ENCODE measurements around the gene GRIN2D.
"Not testable (repeated sequence)": the region's sequence is repeated elsewhere in the genome, so short reads cannot be mapped to it uniquely, and the experiment has no call there.

GRIN2D gene

DNA sequence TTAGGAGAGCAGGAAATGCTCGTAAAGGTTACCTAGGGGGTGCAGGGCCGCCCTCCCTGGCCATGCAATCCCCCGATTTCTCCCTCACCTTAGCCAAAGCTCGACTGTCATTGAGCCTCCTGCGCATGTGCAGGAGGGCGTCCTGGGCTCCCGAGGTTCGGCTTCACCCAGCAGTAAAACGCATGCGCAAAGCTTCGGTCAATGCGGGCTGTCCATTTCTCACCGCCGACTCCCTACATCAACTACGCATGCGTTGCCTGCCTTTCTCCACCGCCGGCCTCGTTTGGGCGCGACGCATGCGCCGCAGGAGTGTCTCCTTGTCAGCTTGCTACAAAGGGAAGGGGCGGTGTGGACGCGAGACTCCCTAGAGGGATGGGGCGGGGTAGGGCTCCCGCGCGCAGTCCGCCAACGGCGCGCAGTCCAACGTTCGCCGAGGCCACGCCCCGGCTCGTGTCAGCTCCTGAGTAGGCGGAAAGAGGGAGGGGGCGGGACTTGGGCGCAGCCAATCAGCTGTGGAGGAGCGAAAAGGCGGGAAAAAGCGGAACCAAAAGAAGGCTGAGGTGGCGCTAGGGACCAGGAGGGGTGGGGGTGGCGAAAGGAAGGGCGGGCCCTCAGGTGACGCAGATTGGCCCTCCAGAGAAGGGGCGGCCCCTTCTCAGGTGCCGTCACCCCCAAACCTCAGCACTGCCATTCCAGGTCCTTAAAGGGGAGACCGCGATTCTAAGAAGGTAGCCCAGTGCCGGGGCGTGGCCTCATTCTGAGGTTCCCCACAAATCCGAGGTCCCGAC lies 29.5 kb upstream of the GRIN2D start, which contains the start of the genes SYNGR4 and TMEM143:
Gene SYNGR4 (plus strand): TSS at position 558 of the 788 bp plus-strand sequence. CDS start 1,476 bp downstream, outside the sequence.
Gene TMEM143 (minus strand): TSS at position 131 of the 788 bp plus-strand sequence. CDS start 20 bp downstream, at position 111.
- TF ChIP-seq GATA1 (IDR thresholded peaks at IDR 0.05; ENCODE audit: low read depth, low read length) (no peak), POLR2A (IDR thresholded peaks at IDR 0.05; ENCODE audit: low read length) (peak; percentile 70)
- peak; percentile 100 for DNase-seq

DNA sequence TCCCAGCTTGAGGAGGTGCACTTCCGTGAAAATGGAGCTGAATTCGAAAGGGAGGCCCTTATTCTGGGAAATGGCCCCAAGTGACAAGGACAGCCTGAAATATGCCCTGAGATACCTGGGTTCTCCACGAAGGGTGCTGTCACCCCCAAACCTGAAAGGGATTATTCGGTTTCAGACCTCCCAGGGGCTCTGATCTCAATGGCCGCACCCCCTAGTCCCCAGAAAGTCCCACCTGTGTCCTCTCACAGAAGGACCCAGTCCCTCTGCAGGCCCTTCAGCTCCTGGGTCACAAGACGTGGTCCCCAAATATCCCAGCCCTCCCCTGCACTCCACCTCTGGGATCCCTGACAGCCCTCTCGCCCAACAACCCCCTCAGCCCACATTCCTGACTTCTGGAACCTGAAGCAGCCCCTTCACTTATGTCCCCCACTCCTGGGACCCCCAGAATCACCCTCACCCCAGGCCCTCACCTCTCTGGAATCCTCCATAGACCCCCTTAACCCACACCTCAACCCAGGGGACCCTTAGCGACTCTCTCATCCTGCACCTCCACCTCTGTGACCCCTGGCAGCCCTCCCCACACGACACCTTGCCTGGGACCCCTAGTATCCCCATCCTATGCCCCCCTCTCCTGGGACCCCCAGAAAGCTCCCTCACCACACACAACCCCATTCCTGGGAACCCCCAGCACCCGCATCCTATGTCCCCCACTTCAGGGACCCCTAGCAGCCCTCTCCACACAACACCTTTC lies 28.7 kb upstream of the GRIN2D start:
- TF ChIP-seq POLR2A (IDR thresholded peaks at IDR 0.05; ENCODE audit: low read length), result no peak
- TF ChIP-seq GATA1 (IDR thresholded peaks at IDR 0.05; ENCODE audit: low read depth, low read length), result no peak
- DNase-seq, result no peak

DNA sequence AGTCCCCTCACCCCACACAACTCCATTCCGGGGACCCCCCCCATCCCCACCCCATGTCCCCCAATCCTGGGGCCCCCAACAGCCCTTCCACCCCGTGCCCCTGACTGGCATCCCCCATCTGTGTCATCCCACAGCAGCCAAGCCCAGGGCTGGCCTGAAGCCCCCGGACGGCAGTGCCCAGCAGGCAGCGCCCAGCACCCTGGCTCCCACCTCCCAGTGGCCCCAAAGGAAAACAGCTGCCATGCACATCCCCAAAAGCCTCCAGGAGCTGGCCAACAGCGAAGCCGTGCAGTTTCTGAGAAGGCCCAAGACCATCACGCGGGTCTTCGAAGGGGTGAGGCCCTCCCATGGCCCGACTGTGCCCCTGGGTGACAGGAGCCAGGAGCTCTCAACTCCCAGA lies 27.9 kb upstream of the GRIN2D start:
- DNase-seq, result no peak
- no peak for TF ChIP-seq POLR2A (IDR thresholded peaks at IDR 0.05; ENCODE audit: low read length)
- TF ChIP-seq GATA1 (IDR thresholded peaks at IDR 0.05; ENCODE audit: low read depth, low read length), result no peak

GRCh38 chr19:48367855-48368254 lies 25.6 kb upstream of the GRIN2D start:
- no peak for TF ChIP-seq POLR2A (IDR thresholded peaks at IDR 0.05; ENCODE audit: low read length)
- TF ChIP-seq GATA1 (IDR thresholded peaks at IDR 0.05; ENCODE audit: low read depth, low read length), result no peak
- DNase-seq, result no peak

GRCh38 chr19:48368936-48369335 lies 24.5 kb upstream of the GRIN2D start:
- DNase-seq, result no peak
- no peak for TF ChIP-seq POLR2A (IDR thresholded peaks at IDR 0.05; ENCODE audit: low read length)
- no peak for TF ChIP-seq GATA1 (IDR thresholded peaks at IDR 0.05; ENCODE audit: low read depth, low read length)

DNA sequence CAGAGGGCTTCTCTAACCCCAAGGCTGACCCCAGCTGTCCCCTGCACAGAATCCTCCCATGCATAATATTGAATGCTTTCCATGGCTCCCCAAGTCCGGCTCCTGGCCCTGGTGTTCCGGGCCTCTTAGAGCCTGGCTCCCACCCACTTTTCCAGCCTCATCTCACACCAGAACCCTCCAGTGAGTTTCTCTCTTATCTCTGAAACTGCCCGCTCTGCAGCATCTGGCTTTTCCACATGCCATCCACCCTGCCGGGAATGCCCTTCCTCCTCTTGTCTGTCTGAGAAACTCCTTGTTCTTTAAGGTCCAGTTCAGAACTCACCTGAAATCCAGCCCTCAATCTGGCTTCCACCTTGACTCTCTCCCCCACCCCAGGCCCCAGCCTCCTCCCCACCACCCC lies 22.5 kb upstream of the GRIN2D start:
- no peak for TF ChIP-seq POLR2A (IDR thresholded peaks at IDR 0.05; ENCODE audit: low read length)
- TF ChIP-seq GATA1 (IDR thresholded peaks at IDR 0.05; ENCODE audit: low read depth, low read length), result no peak
- DNase-seq, result no peak

DNA sequence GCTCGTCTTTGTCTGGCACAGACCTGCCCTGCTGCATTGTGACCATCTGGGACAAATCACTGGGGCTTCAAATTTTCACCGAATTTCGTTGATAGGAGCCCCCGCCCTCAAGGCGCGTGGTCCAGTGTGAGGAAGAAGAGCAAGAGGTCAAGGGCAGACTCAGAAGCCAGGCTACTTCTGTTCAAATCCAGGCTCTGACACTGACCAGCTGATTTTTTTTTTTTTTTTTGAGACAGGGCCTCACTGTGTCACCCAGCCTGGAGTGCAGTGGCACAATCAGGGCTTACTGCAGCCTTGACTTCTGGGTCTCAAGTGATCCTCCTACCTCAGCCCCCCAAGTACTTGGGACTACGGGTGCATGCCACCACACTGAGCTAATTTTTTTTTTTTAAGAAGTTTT lies 22.1 kb upstream of the GRIN2D start:
- no peak for DNase-seq
- TF ChIP-seq POLR2A (IDR thresholded peaks at IDR 0.05; ENCODE audit: low read length), result no peak
- TF ChIP-seq GATA1 (IDR thresholded peaks at IDR 0.05; ENCODE audit: low read depth, low read length), result no peak

DNA sequence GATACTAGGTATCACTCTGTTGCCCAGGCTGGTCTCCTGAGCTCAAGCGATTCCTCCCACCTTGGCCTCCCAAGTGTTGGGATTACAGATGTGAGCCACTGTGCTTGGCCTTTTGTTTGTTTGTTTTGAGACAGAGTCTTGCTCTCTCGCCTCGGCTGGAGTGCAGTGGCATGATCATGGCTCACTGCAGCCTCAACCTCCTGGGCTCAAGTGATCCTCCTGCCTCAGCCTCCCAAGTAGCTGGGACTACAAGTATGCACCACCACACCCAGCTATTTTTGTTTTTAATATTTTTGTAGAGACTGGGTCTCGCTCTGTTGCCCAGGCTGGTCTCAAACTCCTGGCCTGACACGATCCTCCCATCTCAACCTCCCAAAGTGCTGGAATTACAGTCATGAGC lies 21.7 kb upstream of the GRIN2D start:
- DNase-seq, result not testable (repeated sequence)

GRCh38 chr19:48372904-48373303 lies 20.6 kb upstream of the GRIN2D start:
- TF ChIP-seq GATA1 (IDR thresholded peaks at IDR 0.05; ENCODE audit: low read depth, low read length) (no peak), POLR2A (IDR thresholded peaks at IDR 0.05; ENCODE audit: low read length) (no peak)
- no peak for DNase-seq

DNA sequence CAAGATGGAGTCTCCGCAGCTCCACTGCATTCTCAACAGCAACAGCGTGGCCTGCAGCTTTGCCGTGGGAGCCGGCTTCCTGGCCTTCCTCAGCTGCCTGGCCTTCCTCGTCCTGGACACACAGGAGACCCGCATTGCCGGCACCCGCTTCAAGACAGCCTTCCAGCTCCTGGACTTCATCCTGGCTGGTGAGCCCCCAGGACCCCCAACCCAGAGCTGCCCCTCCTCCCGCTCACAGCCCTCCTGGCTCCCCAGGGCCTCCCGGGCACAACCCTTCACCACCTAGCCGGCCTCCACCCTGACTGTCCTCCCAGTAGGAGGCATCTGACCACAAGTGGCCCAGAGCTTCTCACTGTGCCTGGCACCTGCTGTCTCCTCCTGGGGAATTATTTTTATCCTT lies 19.9 kb upstream of the GRIN2D start:
- no peak for DNase-seq
- TF ChIP-seq GATA1 (IDR thresholded peaks at IDR 0.05; ENCODE audit: low read depth, low read length) (no peak), POLR2A (IDR thresholded peaks at IDR 0.05; ENCODE audit: low read length) (no peak)

GRCh38 chr19:48378194-48378570 lies 15.3 kb upstream of the GRIN2D start:
- TF ChIP-seq GATA1 (IDR thresholded peaks at IDR 0.05; ENCODE audit: low read depth, low read length), result no peak
- no peak for TF ChIP-seq POLR2A (IDR thresholded peaks at IDR 0.05; ENCODE audit: low read length)
- no peak for DNase-seq

DNA sequence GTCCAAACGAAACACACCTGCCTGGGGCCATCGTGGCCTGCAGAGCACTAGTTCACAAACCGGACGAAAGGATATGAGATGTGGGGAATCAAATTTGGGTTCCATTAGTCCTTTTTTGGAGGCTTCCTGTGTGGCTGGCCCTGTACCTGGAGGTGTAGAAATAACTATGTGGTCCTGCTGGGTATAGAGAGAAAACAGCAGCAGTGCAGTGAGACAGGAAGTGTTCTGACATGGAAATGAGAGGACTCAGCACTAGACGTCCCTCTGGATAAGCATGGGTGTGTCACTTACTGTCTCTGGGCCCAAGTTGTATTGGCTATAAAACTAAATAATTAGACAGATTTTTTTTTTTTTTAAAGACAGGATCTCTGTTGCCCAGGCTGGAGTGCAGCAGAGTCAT lies 14.4 kb upstream of the GRIN2D start:
- no peak for DNase-seq
- TF ChIP-seq POLR2A (IDR thresholded peaks at IDR 0.05; ENCODE audit: low read length) (no peak), GATA1 (IDR thresholded peaks at IDR 0.05; ENCODE audit: low read depth, low read length) (no peak)

DNA sequence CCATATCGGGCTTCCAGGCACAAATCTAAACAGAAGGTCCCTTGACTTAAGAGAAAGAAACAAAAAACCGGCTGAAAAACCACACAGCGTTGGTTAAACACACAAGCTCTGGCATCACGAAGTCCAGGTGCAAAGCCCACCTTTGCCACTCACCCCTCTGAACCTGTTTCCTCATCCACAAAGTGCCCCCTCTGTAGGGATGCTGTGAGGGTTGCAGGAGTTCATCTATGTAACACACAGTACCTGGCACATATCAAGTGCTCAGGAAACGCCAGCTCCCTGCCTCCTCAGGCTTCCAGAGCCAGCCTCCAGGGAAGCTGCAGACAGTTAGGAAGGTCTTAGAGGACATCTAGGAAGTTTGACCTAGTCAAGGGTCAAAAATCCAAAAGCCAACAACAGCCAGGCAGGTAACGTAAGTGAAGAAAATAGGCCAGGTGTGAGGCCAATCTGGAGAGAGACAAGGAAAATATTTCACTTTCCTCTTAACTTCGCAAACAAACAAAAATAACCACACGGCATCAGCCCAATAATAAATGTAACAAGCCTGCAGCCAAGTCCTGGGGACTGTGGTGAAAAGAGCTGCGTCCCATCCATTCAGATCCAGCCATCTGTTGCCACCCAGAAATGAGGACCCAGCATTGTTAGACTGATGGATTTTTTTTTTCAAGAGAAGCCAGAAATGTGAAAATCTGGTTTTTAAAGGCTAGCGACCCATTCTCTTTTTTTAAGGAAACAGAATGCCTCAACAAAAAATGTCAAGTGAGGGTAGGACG lies 12.1 kb upstream of the GRIN2D start:
- DNase-seq, result no peak
- TF ChIP-seq POLR2A (IDR thresholded peaks at IDR 0.05; ENCODE audit: low read length) (no peak), GATA1 (IDR thresholded peaks at IDR 0.05; ENCODE audit: low read depth, low read length) (no peak)

DNA sequence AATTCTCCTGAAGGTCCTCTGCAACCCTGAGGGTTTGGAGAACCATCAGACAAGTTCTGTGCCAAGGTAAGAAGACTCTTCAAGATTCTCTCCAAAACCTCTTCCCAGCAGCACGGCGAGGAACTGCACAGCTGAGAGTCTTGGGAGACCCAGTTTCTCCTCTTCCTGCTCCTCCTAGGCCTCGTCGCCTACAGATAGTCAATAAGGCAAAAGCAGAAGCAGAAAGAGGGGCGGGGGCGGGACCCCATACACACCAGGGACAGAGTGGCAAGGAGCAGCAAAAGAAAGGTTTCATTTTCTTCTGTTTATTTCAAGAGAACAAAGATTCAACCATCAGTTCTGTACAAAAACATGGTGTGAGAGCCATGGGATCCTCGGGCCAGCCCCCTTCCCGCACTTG lies 11.2 kb upstream of the GRIN2D start:
- no peak for DNase-seq
- TF ChIP-seq GATA1 (IDR thresholded peaks at IDR 0.05; ENCODE audit: low read depth, low read length) (no peak), POLR2A (IDR thresholded peaks at IDR 0.05; ENCODE audit: low read length) (no peak)

All from erythroblast (primary cell).